SHP77 (cell line): ENCODE data around the gene ASB13.
"Not testable (repeated sequence)": the region's sequence is repeated elsewhere in the genome, so short reads cannot be mapped to it uniquely, and the experiment has no call there.

Source experiments
- DNase-seq, 2 experiments: peaks; one replicate each; lab custom pipeline; 2025; lab: John Stamatoyannopoulos, UW

The ASB13 gene

GRCh38 chr10:5604961-5605360 is 61.4 kb downstream of the ASB13 start:
- DNase-seq = no peak

DNA sequence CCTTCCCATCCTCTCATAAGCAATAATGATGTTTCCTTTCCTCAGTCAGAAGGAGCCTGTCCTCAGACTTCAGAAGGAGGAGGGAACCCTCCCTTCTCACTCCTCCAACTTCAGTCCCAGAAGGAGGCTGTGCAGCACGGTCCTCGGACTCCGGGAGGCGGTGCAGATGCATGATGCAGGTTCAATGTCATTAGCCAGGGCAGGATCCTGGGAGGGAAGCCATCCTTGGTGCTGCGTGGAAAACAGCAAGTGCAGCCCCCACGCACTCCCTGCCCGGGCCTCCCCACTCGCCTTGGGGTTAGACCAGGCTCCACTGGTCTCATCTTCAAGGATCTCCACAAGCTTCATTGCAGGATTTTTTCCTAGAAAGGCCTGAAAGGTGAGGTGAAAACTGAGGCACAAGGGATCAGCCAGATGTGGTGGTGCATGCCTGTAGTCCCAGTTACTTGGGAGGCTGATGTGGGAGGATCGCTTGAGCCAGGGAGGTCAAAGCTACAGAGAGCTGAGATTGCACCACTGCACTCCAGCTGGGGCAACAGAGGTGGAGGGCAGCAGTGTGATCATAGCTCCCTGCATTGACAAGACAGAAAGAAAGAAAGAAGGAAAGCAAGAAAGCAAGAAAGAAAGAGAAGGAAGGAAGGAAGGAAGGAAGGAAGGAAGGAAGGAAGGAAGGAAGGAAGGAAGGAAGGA is 62.0 kb downstream of the ASB13 start:
- DNase-seq = no peak

DNA sequence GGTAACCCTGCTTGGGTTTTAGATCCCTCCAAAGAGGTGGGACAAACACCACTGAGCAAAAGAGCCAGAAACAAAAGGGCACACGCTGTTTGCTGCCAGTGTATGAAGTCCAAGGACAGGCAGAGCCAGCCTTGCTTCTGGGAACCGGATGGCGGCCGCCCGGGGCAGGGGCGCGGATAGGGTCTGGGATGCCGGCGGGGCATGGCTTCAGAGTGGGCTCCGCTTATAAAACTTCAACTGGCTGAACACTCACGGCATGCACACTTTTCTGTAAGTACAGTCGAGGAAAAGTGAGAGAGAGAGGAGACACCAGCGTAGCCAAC is 62.6 kb downstream of the ASB13 start:
- DNase-seq = no peak

DNA sequence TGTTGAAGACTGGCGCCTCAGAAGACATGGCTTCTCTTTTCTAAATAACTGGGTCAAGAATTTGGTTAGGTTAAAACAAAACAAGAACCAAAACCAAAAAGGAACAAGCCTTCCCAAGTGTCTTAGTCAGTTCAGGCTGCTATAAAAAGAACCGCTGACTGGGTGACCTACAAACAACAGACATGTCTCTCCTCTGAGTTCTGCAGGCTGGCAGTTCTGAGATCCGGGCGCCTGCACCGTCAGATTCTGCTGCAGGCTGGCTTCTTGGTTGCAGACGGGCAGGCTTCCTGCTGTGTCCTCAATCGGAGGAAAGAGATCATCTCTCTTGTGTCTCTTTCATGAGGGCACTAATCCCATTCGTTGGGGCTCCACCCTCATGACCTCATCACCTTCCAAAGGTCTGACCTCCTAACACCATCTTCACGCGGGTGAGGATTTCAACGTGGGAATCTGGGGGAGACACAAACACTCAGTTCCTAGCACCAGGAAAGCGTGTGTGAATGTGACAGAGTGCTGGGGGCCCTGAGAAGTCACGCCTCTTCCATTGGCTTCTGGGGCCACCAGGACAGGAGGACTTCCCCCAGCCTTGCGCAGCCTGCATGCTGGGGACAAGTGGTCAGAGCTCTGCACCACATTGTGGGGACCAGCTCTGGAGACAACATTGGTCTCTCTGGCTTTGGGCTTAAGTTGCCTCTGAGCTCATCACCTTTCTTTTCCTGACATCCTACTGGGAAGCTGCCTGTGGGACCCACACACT is 63.1 kb downstream of the ASB13 start:
- no peak for DNase-seq

GRCh38 chr10:5601826-5602495 is 64.4 kb downstream of the ASB13 start:
- DNase-seq = no peak

GRCh38 chr10:5600908-5601307 is 65.5 kb downstream of the ASB13 start:
- DNase-seq = no peak

GRCh38 chr10:5599613-5600520 is 66.5 kb downstream of the ASB13 start:
- DNase-seq = no peak

GRCh38 chr10:5598085-5598690 is 68.2 kb downstream of the ASB13 start:
- no peak for DNase-seq

GRCh38 chr10:5596611-5597341 is 69.6 kb downstream of the ASB13 start:
- DNase-seq = no peak

- DNase-seq = no peak
Measured at GRCh38 chr10:5595994-5596471, 70.4 kb downstream of the ASB13 start.

- DNase-seq = no peak
Measured at GRCh38 chr10:5595591-5595990, 70.8 kb downstream of the ASB13 start.

DNA sequence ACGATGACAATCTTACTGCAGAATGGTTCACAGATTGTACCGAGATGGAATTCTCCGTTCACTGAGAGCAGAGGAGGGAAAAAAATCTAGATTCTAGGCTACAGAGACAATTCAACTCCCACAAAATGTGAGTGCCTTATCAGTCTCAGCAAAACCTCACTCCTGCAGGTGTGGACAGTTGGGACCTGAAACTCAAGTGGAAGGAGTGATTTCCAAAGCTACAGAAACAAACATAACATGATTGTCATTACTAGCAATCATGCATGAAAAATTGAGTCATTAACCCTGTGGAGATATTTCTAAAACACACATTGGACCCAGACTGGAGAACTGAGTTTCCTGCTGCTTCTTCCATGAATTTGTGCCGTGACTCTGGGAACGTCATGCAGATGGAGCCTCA is 71.3 kb downstream of the ASB13 start:
- DNase-seq = no peak

DNA sequence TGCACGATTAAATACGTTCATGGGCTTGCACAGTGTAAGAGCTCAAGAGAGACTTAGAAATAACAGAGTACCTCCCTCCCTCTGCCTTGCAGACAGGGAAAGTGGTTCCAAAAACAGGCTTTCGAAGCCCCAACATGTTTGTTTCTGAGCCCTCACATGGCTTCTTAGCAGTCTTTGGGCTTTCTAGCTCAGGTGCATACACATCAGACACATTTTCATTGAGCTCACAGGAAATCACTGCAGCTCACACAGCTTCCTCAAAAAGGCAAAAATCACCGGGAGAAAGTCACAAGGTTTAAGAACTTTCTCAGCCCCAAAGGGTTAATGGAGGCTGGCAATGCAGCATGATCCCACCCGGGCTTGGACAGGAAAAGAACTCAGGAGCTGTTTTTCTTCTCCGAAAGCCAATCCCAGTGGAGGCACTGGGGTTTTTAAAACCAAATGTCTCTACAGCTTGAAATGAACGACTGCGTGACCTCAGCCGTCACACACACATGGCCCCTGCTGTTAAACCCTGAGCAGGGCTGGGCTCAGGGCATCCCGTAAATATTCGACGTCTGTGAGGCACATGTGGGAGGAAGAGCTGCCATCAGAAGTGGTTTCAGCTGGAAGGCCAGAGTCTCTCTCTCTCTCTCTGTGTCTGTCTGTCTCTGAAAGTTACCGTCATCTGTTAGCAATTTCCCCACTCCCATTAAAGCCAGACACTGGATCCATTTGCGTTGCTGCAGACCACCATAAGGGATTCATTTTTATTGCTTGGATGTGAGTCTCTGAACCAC is 71.9 kb downstream of the ASB13 start:
- no peak for DNase-seq

DNA sequence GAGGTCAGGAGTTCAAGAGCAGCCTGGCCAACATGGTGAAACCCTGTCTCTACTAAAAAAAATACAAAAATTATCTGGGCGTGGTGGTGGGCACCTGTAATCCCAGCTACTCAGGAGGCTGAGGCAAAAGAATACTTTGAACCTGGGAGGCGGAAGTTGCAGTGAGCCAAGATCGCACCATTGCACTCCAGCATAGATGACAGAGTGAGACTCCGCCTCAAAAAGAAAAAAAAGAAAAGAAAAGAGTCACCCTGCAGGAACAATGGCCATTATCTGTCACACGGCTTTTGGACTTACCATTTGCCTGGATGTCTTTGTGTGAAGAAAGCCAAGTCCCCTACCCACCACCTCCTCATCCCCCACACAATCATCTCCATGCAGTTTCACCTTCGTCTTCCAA is 73.0 kb downstream of the ASB13 start:
- not testable (repeated sequence) for DNase-seq

DNA sequence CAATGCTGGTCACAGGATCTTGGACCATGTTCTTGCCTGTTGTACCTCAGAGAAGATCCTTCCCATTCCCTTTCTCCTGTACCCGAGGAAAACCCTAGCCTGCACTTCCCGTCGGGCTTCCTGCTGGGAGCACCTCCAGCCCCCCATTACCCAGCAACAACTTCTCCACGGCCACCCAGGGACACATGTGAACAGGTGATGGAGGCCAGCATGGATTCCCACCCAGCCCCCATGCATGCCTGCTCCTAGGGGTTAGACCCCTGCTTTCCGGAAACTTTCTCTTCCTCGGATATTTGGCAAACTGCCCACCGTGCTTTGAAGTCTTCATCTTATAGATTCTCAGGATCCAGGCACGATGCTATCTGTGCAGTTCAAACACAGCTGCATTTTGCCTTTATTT is 74.3 kb downstream of the ASB13 start:
- no peak for DNase-seq

- DNase-seq = no peak
Measured at GRCh38 chr10:5591336-5591824, 75.0 kb downstream of the ASB13 start.

DNA sequence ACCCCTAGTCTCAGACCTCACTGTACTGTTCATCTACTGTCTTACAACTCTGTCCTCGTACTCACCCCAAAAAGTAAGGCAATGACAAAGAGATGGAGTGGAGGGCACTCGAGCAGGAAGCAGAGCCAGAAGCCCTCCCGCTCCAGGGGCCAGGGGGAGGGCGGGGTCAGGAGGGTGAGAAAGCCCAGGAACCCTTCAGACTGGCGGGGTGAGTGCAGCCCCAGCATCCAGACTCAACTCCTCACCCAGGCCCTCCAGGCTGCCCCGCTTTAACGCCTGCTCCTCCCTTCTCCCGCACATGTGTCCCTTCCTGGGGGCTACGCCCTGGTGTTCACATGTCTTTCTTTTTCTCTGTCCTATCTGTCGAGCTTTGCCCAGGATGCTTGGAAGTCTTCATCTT is 75.6 kb downstream of the ASB13 start:
- DNase-seq = no peak

- no peak for DNase-seq
Measured at GRCh38 chr10:5589661-5590511, 76.5 kb downstream of the ASB13 start.
